ENCODE results near the gene KMT2C. TPM values are rescaled to one million over a fixed set of nuclear protein-coding genes. Genes with fewer than 3 reads are reported as not detected.

The KMT2C gene
- total and polyA plus RNA-seq, 7 donors, result 5.8 to 82.3 (median 45.7) TPM

GRCh38 chr7:152161171-152161570, 274.6 kb downstream of the KMT2C start:
- DNase-seq (no peak), ATAC-seq (no peak)
- H3K9me3 ChIP-seq, result no peaks in the 10 kb centered on the region
- H3K4me3 ChIP-seq, result no peak overlapping the region
- H3K4me1 ChIP-seq, result no peaks in the 10 kb centered on the region
- no peak overlapping the region for H3K27ac ChIP-seq
- peaks cover 14 to 97% of the 10 kb centered on the region in 2 donors for H3K36me3 ChIP-seq (ENCODE audit: insufficient read depth in 1 of 2, low read depth in 1 of 2)
- intact Hi-C loops (cut with DNase I), result no loop called here
- no peaks in the 10 kb centered on the region for H3K27me3 ChIP-seq (ENCODE audit: insufficient read depth in 3 of 3, low read length in 2 of 3)
- TF ChIP-seq CTCF (IDR thresholded peaks at IDR 0.05), result no peak

- intact Hi-C loops (cut with DNase I), result no loop called here
- 88 to 90% (median 88%) methylated on average over 11 of the region's 11 CpGs for WGBS, 3 donors
- H3K4me1 ChIP-seq, result no peaks in the 10 kb centered on the region
- no peak overlapping the region for H3K4me3 ChIP-seq
- no peaks in the 10 kb centered on the region for H3K27me3 ChIP-seq (ENCODE audit: insufficient read depth in 3 of 3, low read length in 2 of 3)
- no peaks in the 10 kb centered on the region for H3K9me3 ChIP-seq
- peaks cover 19 to 100% of the 10 kb centered on the region in 2 donors for H3K36me3 ChIP-seq (ENCODE audit: insufficient read depth in 1 of 2, low read depth in 1 of 2)
- H3K27ac ChIP-seq, result no peak overlapping the region
- DNase-seq (no peak), ATAC-seq (no peak)
- TF ChIP-seq CTCF (IDR thresholded peaks at IDR 0.05), result no peak
Measured at GRCh38 chr7:152158801-152159587, 276.8 kb downstream of the KMT2C start.

GRCh38 chr7:152152267-152152666, 283.5 kb downstream of the KMT2C start:
- Histone ChIP-seq H3K27me3 (ENCODE audit: insufficient read depth in 3 of 3, low read length in 2 of 3) (no peaks in the 10 kb centered on the region), H3K4me3 (no peak overlapping the region), H3K4me1 (no peaks in the 10 kb centered on the region), H3K36me3 (ENCODE audit: insufficient read depth in 1 of 2, low read depth in 1 of 2) (peaks cover 18 to 100% of the 10 kb centered on the region in 2 donors), H3K27ac (no peak overlapping the region), H3K9me3 (no peaks in the 10 kb centered on the region)
- intact Hi-C loops (cut with DNase I), result loop anchor here in 1 of 2 donors (5.0 kb wide), 1 partner anchor 40 kb away; no protein-coding TSS in a partner anchor
- 85 to 88% (median 87%) methylated on average over 5 of the region's 5 CpGs for WGBS, 3 donors
- ATAC-seq (peak in 1 of 4 donors; percentile 21), DNase-seq (no peak)
- no peak for TF ChIP-seq CTCF (IDR thresholded peaks at IDR 0.05)

GRCh38 chr7:152149363-152149762, 286.4 kb downstream of the KMT2C start:
- Histone ChIP-seq H3K27me3 (ENCODE audit: insufficient read depth in 3 of 3, low read length in 2 of 3) (no peaks in the 10 kb centered on the region), H3K9me3 (no peaks in the 10 kb centered on the region), H3K4me1 (no peaks in the 10 kb centered on the region), H3K4me3 (no peak overlapping the region), H3K27ac (no peak overlapping the region), H3K36me3 (ENCODE audit: insufficient read depth in 1 of 2, low read depth in 1 of 2) (peaks cover 13 to 100% of the 10 kb centered on the region in 2 donors)
- TF ChIP-seq CTCF (IDR thresholded peaks at IDR 0.05), result no peak
- no peak for DNase-seq
- intact Hi-C loops (cut with DNase I), result loop anchor here in 1 of 2 donors (10.0 kb wide), 1 partner anchor 275 kb away; the partner anchor contains the start of gene PRKAG2
- 82 to 91% (median 88%) methylated on average over 6 of the region's 6 CpGs for WGBS, 3 donors
- no peak for ATAC-seq
